ENCODE measurements around the gene LYPD6B.

The LYPD6B gene

DNA sequence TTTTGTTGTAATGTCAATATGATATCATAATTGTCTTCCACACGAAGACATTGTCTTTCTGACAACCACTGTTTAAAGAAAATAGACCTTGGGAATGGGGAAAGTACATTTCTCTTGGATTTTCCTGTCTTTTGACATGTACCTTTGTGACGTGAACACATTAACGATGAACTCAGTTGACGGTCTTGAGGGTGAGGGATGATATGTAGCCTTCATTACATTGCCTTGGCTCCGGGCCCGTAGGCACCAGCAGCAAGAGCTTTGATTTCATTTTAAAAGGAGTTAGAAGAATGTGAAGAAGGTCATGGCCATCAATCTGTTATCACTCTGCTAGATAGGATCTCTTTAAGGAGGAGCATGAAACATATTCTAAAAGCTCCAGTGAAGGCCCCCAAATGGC lies 80.9 kb downstream of the LYPD6B start:
- no peak for DNase-seq (ENCODE audit: low read depth)

DNA sequence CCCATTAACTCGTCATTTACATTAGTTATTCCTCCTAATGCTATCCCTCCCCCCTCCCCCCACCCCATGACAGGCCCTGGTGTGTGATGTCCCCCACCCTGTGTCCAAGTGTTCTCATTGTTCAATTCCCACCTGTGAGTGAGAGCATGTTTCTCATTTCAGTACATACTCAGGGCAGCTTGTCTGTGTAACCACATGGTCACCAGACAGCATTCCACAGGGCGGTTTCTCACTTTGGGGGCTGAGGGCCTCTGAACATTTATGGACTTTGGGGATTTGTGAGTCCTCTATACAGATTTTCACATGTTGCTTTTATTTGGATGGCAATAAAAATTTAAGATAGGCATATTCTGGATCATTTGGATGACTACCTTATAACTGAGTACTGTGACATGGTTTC lies 84.0 kb downstream of the LYPD6B start:
- no peak for DNase-seq (ENCODE audit: low read depth)

DNA sequence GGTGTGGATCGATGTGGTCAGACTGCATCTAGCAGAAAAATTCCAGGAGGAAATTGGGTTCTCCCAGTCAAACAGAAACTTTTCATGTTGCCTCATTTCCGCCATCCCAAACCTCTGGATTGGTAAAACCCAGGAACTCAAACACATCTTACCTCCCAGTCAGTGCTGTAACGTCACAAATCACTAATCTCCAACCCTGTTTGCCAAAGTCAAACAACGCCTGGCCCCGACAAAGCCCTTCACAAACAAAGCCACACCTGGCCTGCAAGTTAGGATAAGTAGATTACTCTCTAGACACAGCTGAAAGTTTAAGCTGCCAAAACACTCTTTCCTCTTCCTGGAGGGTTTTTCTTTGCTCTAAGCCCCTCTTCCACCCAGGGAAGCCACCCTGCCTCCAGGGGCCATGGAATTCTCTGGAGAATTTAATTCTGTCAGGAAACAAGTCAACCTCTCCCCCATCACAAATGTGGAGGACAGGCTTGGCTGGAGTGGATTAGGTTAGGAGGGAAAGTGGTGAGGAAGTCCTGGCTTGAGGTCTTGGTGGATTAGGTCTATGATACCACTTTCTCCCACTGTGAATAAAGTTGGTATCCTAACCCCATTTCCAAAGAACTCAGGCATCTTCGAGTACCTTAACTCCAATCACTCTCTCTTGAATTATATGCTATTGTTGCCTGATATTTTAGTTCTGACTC lies 86.7 kb downstream of the LYPD6B start:
- DNase-seq (ENCODE audit: low read depth), result no peak

DNA sequence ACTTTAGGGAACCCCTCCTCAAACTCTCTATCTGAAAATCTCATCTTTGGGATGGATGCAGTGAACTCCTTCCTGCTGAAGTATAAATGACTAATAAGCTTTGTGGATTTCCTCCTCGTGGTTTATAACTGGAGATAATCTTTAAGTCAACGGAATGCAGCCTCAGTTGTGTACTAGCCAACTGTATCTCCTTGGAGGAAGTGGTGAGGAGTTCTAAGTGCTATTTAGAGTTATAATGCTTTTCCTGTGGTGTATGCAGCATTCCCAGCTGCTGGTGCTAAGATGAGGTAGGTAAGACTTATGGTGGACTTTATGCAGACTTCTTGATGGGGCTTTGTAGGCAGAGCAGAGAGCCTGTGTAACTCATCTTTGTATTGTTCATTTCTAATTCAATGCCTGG lies 90.9 kb downstream of the LYPD6B start:
- no peak for DNase-seq (ENCODE audit: low read depth)

DNA sequence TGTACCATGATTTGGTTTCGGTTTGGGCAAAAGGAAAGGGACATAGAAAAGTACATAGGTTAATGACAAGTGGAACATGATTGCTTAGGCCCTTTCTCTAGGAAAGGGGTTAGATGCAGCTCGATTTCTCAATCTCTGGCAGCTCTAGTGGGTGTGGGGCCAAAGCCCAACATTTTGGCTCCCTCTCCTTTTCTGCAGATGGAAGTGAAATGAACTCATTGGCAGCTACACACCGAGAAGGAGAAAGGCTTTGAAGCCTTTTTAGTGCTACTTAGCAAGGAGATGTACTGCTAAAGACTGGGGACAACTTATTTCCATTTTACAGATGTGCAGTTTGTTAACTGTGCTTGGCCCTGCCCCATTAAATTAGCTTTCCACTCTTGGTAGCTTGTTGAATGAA lies 93.8 kb downstream of the LYPD6B start:
- no peak for DNase-seq (ENCODE audit: low read depth)

DNA sequence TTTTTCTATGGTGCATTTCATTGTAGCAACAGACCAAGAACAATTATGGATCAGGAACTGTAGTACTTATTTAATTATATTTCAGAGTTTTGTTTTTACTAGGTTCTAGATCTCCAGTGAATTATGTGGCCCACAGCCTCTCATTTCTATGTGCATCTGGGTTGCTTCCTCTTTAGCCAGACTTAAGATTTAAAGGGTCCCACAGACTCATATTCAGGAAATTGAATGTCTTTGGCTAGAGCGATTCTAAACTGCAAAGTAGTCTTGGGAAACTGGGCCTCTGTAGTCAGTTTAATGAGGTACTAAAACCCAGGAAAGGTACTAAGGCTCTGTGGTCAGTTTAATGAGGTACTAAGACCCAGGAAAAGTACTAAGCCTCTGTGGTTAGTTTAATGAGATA lies 94.4 kb downstream of the LYPD6B start:
- no peak for DNase-seq (ENCODE audit: low read depth)

DNA sequence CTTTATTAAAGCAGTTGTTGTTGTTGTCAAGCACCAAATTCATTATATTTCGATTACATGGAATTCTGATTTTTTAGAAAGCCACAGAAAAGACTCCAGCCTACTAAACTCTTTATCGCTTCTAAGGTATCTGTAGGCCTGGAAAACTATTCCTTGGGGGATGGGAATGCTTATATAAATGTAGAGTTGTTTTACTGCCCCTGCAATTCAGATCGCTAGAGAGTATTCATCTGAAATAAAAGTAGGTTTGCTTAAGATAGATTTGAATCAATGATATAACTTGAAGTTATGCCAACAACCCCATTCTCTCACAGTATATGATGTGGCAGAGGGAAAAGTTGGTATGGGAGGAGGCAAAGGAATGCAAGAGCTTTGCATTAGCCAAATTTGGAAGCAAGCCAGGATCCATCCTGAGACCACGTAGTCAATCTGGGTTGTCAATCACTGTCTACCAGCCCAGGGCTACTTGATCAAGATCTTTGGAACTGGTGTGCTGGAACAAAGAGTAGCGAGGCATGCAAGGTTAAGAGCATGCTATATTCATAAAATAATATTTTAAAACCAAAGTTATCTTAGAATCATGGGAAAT lies 95.9 kb downstream of the LYPD6B start:
- DNase-seq (ENCODE audit: low read depth), result no peak

DNA sequence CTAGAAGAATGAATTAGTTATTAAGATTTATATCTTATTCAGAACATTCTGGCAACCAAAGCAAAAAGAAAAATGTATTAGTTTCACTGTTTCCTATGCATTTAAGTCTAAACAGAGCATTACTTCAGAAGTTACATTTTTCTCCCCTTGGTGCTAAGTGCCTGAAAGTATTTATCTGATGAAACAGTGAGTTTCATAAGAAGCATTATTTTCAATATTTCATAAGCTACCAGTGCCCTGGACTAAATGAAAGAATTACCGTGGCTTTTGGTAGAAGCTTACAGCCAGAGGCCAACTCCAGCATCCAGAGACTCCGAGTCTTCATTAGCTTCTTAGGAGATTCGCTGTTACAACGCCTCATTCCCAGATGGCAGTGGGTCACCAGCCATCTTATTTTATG lies 97.6 kb downstream of the LYPD6B start:
- no peak for DNase-seq (ENCODE audit: low read depth)

DNA sequence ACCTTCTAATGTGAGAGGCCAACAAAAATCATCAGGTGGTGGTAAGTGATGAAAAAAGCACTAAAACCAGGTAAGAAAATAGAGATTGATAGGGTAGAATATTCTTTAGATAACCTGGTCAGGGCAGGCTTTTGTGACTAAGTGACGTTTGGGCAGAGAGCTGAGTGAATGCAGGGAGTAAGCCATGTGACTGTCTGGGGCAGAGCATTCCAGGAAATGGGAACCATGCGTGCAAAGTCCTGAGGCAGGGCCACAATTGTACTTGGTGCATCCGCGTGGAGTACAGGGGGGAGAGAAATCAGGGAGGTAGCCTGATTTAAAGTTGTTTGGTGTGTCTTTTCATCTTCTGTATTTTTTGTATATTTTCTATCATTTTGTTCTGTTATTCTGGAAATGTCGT lies 102.5 kb downstream of the LYPD6B start:
- DNase-seq (ENCODE audit: low read depth), result no peak

DNA sequence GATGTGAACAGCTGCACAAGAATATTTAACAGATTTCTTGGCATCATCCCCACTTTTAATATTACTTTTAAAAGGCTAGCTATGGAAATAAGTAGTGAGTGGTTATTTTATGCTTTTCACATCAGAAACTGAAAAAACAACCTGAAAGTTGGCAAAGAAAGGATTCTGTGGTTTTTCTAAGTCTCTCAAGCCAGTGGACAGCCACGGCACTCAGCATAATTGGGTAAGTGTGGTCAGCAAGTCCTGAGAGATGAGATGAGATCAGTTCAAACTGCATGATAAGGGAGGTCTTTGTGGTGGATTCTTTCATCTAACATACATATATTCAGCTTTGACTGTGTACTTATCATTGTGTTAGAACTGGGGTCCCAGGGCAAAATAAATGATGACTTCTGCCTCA lies 105.2 kb downstream of the LYPD6B start:
- DNase-seq (ENCODE audit: low read depth), result no peak

DNA sequence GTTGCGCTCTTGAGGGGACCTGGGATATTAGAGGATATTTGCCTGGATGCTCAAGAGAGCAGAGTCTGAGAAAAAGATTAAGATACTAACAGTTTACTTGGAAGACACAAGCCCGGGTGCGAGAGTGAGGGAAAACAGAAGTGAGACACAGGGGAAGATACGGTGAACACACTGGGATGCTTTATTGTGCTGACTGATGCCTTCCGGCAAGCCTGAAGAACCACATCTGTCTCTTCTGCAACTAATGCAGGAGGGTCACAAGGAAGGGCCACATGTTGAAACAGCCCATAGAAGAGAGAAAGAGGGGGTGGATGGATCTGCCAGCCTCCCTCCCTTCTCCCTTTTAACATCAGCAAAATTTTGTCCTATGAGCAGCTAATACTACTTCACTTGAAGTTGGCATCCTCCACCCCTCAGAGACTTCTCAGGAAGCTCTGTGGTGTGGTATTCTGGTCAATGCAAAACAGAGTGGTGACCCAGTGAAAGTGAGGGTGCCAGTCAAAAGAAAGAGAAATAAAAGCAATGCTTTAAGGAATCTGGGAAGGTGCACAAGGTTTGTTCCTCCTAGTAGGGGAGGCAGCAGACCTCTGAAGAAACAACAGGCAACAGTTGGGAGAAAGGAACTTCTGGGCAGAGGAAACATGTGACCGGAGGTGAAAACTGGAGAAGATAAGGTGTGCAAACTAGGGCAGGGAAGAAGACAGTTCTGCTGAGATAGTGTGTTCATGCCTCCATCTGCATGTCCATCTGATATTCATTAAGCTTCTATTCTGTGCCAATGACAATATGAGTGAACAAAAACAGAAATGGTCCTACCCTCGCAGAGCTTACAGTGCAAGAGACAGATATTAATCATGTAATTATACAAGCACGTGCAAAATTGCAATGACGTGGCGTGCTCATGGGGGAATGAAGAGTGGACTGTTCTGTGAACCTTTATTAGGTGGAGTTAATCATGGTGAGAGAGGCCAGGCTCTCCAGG lies 107.1 kb downstream of the LYPD6B start:
- DNase-seq (ENCODE audit: low read depth), result no peak

DNA sequence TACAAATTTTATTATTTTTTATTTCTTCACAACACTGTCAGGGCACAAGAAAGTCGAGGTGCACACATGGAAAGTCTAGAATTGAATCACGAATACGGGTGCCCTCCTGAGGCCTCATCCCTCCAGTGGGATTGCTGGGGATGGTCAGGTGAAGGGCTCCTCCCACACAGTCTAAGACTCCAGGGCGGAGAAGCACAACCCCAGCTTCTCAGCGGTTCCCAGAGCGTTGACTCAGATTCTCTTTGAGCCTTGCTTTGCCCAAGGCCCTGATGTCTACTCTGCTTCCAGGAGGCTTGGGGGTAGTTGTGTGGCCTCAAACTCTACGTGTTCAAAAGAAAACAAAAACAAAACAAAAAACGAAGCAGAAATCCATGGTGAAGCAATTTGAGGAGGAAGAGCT lies 108.4 kb downstream of the LYPD6B start:
- no peak for DNase-seq (ENCODE audit: low read depth)

DNA sequence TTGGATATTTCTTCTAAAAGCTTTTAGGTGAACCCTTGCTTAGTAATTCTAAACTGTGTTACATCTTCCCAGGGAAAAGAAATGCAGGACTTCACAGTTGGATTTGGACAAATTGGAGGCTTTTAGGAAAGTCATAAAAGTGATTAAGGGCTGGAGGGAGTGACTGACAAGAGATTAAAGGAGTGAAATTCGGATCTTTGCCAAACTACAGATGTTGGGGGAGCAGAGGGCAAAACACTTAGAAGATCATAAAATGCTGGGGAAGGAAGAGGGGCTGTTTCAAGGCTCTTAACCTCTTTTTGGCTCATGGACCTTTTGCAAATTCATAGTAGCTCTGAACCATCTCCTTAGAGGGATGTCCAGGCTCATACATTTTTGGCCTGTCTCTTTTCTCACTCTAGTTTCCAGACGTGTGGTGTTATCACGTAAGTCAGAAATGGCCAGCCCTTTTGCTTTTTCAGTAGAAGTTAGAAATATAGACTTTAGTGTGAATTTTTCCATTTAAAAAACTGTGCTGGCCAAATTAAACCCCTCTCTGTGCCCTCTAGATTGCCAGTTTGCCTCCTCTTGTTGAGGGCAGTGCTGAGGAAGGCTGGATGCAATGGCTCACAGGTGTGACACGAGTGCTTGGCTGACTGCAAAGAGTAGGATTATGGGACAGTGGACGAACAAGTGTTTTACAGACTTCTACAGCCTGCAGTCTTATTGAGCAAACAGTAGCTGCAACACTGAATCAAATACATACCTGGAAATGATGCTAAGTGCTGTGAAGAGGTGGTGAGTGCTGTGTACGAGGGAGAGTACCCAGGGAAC lies 109.9 kb downstream of the LYPD6B start:
- DNase-seq (ENCODE audit: low read depth), result no peak

DNA sequence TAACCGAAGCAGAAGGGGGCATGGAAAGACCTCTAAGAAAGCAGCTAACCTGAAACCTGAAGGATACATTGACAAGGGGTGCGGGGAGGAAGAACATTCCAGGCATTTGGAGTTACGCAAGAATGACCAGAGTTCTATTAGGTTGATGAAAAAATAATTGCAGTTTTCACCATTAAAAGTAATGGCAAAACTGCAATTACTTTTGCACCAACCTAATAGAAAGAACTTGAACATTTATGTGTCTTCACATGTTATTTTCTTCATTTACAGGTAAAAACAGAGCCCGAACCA lies 110.5 kb downstream of the LYPD6B start:
- DNase-seq (ENCODE audit: low read depth), result no peak

DNA sequence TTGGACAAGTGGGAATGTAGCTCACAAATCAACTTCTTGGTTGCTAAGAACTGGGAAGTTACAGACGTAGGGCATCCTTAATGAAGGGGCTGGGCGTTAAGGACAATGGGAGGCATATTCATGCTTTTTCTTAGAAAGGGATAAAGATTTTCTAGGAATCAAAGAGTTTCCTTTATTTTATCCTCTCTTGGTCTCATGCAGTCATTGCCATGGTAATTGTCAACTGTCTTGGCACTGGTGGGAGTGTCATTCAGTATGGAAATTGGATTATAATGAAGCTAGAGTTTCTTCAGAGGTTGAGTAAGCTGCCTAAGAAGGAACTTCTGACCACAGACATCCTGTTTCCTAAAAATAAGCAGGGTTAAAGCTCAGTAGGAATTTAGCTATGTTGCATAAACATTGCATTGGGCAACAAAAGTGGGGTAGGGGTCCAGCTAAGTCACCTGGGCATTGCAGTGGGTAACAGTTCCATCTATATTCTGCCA lies 114.0 kb downstream of the LYPD6B start:
- DNase-seq (ENCODE audit: low read depth), result no peak

DNA sequence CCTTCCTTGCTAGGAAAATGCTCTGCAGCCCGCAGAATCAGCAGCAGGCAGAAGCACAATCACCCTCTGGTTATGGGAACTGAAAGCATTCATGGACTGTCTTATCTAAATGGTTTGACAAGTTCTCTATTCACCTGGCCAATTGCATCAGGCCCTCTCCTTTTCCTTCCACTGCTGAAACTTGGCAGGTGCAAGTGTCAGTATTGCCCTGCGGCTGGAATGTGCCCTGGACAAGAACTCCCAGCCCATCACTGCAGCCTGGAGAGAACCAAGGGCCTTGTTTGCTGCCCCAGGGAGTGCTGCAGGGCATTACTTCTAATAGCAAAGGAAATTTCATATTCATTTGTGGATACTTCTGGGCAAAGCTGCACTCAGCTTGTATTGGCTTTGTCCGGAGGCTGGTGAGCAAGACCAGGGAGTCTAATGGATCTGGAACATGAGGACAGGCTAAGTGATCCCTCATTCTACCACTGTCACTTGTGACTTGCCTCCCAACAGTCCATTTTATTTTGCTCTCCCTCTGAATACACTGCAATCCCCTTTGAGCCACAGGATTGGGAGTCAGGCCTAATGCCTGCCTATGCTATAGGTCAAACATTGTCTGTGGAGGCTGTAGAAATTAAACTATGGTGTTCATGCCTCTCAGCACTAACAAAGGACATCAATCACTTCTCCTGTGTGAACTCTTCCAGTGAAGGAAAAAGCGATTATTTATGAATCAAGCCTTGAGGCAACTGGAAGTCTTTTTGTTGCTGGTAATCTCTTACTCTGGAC lies 116.9 kb downstream of the LYPD6B start:
- DNase-seq (ENCODE audit: low read depth), result no peak

DNA sequence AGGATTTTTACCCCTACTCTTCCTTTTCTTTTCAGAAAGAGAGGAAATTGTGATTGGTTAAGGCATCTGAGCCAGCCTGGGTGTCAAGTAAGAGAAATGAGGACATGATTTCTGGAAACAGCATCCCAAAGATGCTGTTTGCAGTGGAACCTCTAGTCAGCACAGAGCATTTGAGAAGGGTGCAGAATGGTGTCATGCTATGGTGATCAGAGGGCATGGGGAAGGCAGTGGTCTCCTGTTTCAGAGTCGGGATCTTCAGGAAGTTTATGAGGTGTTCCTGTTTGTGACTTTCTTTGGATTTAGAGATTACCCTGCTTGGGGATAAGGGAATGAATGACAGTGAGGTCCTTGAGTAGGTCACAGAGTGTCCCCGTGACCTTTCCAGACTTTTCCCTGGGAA lies 117.5 kb downstream of the LYPD6B start:
- no peak for DNase-seq (ENCODE audit: low read depth)

DNA sequence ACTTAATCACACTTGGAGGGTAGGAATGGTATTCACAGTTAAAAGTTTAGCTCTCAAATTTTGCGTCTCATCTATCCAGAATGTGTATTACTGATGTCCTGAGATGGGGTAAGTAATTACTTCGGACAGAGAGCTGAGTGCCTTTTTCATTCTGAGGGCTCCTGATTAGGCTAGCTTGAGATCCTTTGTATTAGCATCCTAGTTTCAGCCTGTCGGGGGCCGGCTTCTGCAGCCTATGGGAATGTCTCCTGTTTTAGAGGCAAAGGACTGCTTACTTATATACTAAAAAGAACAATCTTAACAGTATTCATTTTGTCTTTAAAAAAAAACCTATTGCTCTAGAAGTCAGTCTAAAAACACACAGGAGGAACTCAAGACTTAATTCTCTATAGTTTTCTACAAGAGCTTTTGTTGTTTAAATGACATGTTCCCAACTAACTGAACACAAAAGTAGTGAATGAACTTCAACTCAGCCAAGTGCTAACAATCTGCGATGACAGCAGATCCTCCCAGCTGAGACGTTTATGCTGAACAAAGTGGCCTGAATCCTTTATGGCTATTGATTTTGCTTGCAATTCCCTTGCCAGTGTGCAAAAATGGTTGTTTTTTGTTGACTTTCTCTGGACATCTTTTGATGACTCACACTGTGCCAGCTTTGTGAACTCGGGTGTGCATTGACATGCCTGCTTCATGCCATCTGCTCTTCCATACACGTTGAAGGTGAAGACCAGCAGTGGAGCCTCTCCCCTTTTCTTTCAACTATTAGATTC lies 118.7 kb downstream of the LYPD6B start:
- no peak for DNase-seq (ENCODE audit: low read depth)

DNA sequence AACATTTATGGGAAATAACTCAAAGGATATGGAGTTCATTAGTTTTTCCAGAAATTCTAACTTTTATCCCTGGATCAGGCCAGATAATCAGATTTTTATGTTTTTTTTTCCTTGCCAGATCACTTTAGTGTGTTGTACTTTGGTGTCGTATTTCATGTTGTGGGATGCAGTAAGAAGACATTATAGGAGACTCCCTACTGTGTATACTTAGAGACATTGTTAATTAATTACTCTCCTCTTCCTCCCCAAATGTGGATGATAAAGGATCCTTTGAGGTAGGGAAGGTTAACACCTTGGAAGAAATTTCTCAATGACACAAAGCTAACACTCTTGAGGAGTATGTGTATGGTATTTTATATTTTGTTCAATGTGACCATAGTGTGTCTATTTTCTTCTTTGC lies 120.5 kb downstream of the LYPD6B start:
- no peak for DNase-seq (ENCODE audit: low read depth)

DNA sequence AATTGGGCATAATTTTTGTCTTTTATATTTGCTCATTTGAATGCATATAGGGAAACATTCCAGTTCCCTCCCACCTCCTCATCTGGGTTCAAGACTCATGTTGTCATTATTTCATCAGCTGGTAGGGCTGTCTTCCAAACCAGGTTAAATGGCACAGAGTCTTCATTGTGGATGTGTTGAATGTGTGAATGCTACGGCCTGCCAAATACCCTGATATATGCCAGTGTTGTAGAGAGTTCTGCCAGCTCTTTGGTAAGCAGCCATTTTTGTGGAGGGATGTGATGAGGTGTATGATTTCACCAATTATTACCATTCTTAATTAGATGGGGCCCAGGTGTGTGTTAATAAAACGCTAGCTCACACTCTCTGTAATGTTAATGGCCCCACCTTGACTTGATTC lies 121.7 kb downstream of the LYPD6B start:
- no peak for DNase-seq (ENCODE audit: low read depth)
